ENCODE results near the gene MTRF1. TPM values are rescaled to one million over a fixed set of nuclear protein-coding genes. Genes with fewer than 3 reads are reported as not detected.

The MTRF1 gene
- total RNA-seq, 2 experiments from 2014 or later, result 24.9 to 31.3 TPM

GRCh38 chr13:41254902-41255301 lies 8.5 kb downstream of the MTRF1 start:
- no peak for DNase-seq (ENCODE audit: low spot score)
- H3K4me3 ChIP-seq (ENCODE audit: low read depth, low read length, poor library complexity, severe bottlenecking), result no peak overlapping the region
- peaks cover 84% of the 10 kb centered on the region for H3K36me3 ChIP-seq (ENCODE audit: insufficient read depth, low read length)
- no peak overlapping the region for H2AFZ ChIP-seq (ENCODE audit: low read length)
- no peaks in the 10 kb centered on the region for H3K4me1 ChIP-seq (ENCODE audit: insufficient read depth, low read length, poor library complexity, severe bottlenecking)
- intact Hi-C loops (cut with micrococcal nuclease; ENCODE audit: unreplicated experiment), result no loop called here
- ChIA-PET CTCF (ENCODE audit: unreplicated experiment) (no interaction called here), POLR2A (interaction anchor here (0.9 to 1.0 kb wide), 2 partner anchors 8 to 11 kb away, joined by 3 to 6 read pairs; partner anchors contain the start of gene MTRF1)
- no peak for TF ChIP-seq EZH2phosphoT487 (IDR thresholded peaks at IDR 0.05; ENCODE audit: borderline replicate concordance, low read depth, low read length)
- TF ChIP-seq CTCF (conservative IDR thresholded peaks at IDR 0.05; ENCODE audit: low read length), result no peak
- H3K9me2 ChIP-seq (ENCODE audit: insufficient read depth, low read length), result no peaks in the 10 kb centered on the region
- H3K4me2 ChIP-seq (ENCODE audit: low read length), result no peak overlapping the region
- no peaks in the 10 kb centered on the region for H4K20me1 ChIP-seq (ENCODE audit: insufficient read depth, low read length)
- no TSS peak for BruUV-seq (replicated peaks)
- peaks cover 8% of the 10 kb centered on the region; the same call in 1 of the 2 replicates for H3K79me2 ChIP-seq (ENCODE audit: insufficient read depth, low read depth, low read length)
- no peaks in the 10 kb centered on the region; the same call in 1 of the 2 replicates for H3K9me3 ChIP-seq (ENCODE audit: low read length)
- H3K27ac ChIP-seq (ENCODE audit: low read depth, low read length, poor library complexity, severe bottlenecking), result no peak overlapping the region

GRCh38 chr13:41250993-41251392 lies 12.4 kb downstream of the MTRF1 start:
- intact Hi-C loops (cut with micrococcal nuclease; ENCODE audit: unreplicated experiment), result no loop called here
- Histone ChIP-seq H3K4me1 (ENCODE audit: insufficient read depth, low read length, poor library complexity, severe bottlenecking) (no peaks in the 10 kb centered on the region), H3K36me3 (ENCODE audit: insufficient read depth, low read length) (peaks cover 66% of the 10 kb centered on the region), H3K4me3 (ENCODE audit: low read depth, low read length, poor library complexity, severe bottlenecking) (no peak overlapping the region), H4K20me1 (ENCODE audit: insufficient read depth, low read length) (no peaks in the 10 kb centered on the region), H3K9me2 (ENCODE audit: insufficient read depth, low read length) (no peaks in the 10 kb centered on the region), H3K4me2 (ENCODE audit: low read length) (no peak overlapping the region), H3K27ac (ENCODE audit: low read depth, low read length, poor library complexity, severe bottlenecking) (no peak overlapping the region), H3K9me3 (ENCODE audit: low read length) (no peaks in the 10 kb centered on the region), H2AFZ (ENCODE audit: low read length) (no peak overlapping the region), H3K79me2 (ENCODE audit: insufficient read depth, low read depth, low read length) (no peaks in the 10 kb centered on the region)
- BruUV-seq (replicated peaks), result no TSS peak
- no peak for DNase-seq (ENCODE audit: low spot score)
- POLR2A ChIA-PET, result interaction anchor here (0.5 to 0.6 kb wide), 2 partner anchors 66 to 118 kb away, joined by 3 to 4 read pairs; no protein-coding TSS in a partner anchor
- CTCF ChIA-PET (ENCODE audit: unreplicated experiment), result no interaction called here
- TF ChIP-seq CTCF (conservative IDR thresholded peaks at IDR 0.05; ENCODE audit: low read length) (no peak), EZH2phosphoT487 (IDR thresholded peaks at IDR 0.05; ENCODE audit: borderline replicate concordance, low read depth, low read length) (no peak)

- CTCF ChIA-PET (ENCODE audit: unreplicated experiment), result no interaction called here
- POLR2A ChIA-PET, result interaction anchor here (0.6 to 0.9 kb wide), 5 partner anchors 12 to 1579 kb away, joined by 3 to 5 read pairs (median 3); no protein-coding TSS in a partner anchor
These were observed 16.3 kb downstream of the MTRF1 start for GRCh38 chr13:41246969-41247680.

More at GRCh38 chr13:41246969-41247680, 16.3 kb downstream of the MTRF1 start:
- TF ChIP-seq CTCF (conservative IDR thresholded peaks at IDR 0.05; ENCODE audit: low read length) (no peak), EZH2phosphoT487 (IDR thresholded peaks at IDR 0.05; ENCODE audit: borderline replicate concordance, low read depth, low read length) (no peak)
- Histone ChIP-seq H4K20me1 (ENCODE audit: insufficient read depth, low read length) (no peaks in the 10 kb centered on the region), H3K4me2 (ENCODE audit: low read length) (no peak overlapping the region), H3K36me3 (ENCODE audit: insufficient read depth, low read length) (peaks cover 43% of the 10 kb centered on the region), H3K4me1 (ENCODE audit: insufficient read depth, low read length, poor library complexity, severe bottlenecking) (no peaks in the 10 kb centered on the region), H3K79me2 (ENCODE audit: insufficient read depth, low read depth, low read length) (no peaks in the 10 kb centered on the region), H3K4me3 (ENCODE audit: low read depth, low read length, poor library complexity, severe bottlenecking) (no peak overlapping the region), H3K27ac (ENCODE audit: low read depth, low read length, poor library complexity, severe bottlenecking) (no peak overlapping the region), H3K9me2 (ENCODE audit: insufficient read depth, low read length) (no peaks in the 10 kb centered on the region), H3K9me3 (ENCODE audit: low read length) (no peaks in the 10 kb centered on the region), H2AFZ (ENCODE audit: low read length) (no peak overlapping the region)
- intact Hi-C loops (cut with micrococcal nuclease; ENCODE audit: unreplicated experiment), result no loop called here
- BruUV-seq (replicated peaks), result no TSS peak
- DNase-seq (ENCODE audit: low spot score), result no peak
